GM19043 (cell line): ENCODE measurements around the gene MYH14.
"Not testable (repeated sequence)": the region's sequence is repeated elsewhere in the genome, so short reads cannot be mapped to it uniquely, and the experiment has no call there.

Experiments
- ATAC-seq: cut with Tn5 transposase; IDR thresholded peaks from one replicate; pipeline ENCODE4 v1.9.1; 2021; ENCODE audit warnings: low read depth; ENCODE audit not compliant: unreplicated experiment

The MYH14 gene

GRCh38 chr19:50223439-50223716 is 20.0 kb downstream of the MYH14 start:
- no peak for ATAC-seq

GRCh38 chr19:50224986-50225747 is 21.7 kb downstream of the MYH14 start:
- no peak for ATAC-seq

GRCh38 chr19:50226536-50226935 is 23.1 kb downstream of the MYH14 start:
- no peak for ATAC-seq

DNA sequence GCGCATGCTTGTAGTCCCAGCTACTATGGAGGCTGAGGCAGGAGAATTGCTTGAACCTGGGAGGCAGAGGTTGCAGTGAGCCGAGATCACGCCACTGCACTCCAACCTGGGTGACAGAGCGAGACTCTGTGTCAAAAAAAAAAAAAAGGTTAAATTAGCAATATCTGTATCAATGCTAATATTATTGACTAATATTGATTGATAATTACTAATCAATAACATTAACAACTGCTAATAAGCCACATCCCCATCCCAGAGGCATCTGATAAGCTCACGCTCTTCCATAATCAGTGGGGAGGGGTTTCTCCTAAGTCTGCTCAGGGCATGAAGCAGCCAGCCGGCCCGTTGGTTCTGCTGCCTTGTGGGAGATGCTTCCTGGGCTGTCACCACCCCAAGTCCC is 24.7 kb downstream of the MYH14 start:
- not testable (repeated sequence) for ATAC-seq

DNA sequence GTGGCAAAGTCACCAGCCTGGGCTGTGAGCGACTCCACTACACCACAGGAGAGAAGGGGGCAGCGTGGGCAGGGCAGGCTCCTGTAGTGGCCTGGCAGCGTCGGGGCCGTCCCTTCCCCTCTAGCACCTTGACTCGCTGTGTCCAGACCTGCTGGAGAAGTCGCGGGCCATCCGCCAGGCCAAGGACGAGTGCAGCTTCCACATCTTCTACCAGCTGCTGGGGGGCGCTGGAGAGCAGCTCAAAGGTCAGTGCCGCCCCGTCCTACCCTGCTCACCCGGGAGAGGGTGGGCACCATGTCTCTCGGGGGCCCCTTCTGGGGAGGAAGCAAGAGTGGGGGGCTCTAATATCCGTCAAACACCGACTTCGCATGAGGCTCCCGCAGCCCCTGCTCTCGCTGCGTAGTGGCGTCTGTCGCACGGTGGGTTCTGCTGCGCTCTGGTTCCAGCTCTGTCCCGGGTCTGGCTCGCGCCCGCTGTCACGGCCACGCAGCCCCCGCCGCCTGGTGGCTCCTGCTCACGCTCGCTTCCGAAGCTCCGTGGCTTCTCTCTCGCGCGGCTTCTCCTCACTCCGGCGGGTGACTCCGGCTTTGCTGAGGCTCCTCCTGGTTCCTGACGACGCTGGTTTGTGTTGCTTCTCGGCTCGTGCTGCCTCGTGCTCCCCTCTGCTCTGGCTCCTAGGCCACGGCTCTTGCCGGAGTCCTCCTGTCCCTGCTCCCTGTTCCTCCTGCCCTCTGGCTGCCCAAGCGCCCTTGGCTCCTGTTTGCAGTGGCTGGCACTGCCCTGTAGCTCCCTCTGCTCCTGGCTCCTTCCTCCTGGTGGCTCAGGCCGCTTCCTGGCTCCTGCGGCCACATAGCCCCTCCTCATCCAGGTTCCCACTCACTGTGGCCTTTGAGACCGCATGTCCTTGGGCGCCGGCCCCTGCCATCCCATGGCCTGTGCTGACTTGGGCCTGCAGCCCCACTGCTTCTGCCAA is 27.2 kb downstream of the MYH14 start:
- ATAC-seq = no peak

DNA sequence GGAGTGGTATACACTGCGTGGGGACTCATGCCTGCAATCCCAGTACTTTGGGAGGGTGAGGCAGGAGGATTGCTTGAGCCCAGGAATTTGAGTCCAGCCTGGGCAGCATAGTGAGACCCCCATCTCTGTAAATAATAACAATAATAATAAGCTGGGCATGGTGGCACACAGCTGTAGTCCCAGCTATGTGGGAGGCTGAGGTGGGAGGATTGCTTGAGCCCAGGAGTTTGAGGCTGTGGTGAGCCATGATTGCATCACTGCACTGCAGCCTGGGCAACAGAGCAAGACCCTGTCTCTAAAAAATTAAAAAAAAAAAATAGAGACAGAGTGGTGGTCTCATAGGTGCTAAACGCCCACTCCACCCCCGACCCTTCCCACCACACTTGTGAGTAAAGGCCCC is 28.0 kb downstream of the MYH14 start:
- not testable (repeated sequence) for ATAC-seq

DNA sequence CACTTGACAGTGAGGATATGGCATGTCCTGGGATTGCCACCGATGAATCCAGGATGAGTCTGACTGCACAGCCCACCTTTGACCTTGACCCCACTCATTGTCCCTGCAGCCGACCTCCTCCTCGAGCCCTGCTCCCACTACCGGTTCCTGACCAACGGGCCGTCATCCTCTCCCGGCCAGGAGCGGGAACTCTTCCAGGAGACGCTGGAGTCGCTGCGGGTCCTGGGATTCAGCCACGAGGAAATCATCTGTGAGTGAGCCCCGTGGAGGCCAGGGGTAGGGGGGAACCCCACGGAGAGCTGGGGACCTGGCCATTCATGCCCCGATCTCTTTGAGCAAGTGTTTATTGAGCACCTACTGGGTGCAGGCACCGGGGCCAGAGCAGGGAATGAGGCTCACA is 28.4 kb downstream of the MYH14 start:
- no peak for ATAC-seq

- no peak for ATAC-seq
These were observed 29.2 kb downstream of the MYH14 start for GRCh38 chr19:50232600-50232999.

- ATAC-seq = no peak
These were observed 30.0 kb downstream of the MYH14 start for GRCh38 chr19:50233308-50233910.

- not testable (repeated sequence) for ATAC-seq
These were observed 34.1 kb downstream of the MYH14 start for GRCh38 chr19:50237493-50237892.

DNA sequence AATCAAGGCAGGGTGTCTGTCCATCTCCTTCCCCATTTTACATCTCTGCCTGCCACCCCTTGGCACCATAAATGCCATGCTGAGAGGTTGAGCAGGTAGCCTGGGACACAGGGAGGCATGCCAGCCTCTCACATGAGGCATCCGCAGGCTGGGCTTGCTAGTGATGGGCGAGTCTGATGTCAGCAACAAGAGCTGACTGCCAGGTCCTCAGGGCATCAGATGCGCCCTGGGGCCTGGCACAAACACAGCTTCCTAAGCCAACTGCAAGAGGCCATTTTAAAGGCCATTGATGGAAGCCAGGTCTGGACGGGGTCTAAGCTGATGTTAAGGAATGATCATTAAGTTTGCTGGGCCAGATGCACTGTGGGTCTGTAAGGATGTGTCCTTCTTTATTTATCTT is 34.6 kb downstream of the MYH14 start:
- no peak for ATAC-seq

GRCh38 chr19:50239921-50240590 is 36.6 kb downstream of the MYH14 start:
- no peak for ATAC-seq

GRCh38 chr19:50242581-50242980 is 39.2 kb downstream of the MYH14 start:
- no peak for ATAC-seq

DNA sequence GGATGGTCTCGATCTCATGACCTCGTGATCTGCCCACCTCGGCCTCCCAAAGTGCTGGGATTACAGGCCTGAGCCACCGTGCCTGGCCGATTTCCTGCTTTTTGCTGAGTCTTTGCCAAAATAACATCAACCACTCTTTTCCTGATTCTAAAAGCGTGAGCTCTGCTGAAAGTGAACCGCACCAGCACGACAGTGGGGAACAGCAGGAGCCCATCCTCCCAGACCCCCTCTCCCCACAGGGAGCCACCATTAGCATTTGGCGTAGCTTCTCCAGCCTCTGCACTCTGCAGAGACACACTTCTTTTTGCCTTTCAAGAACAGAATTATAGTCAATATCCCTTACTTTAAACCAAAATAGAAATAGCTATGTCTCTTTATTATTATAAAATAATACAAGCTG is 41.3 kb downstream of the MYH14 start:
- ATAC-seq = no peak

- no peak for ATAC-seq
These were observed 45.0 kb downstream of the MYH14 start for GRCh38 chr19:50248413-50248812.

GRCh38 chr19:50248826-50249225 is 45.4 kb downstream of the MYH14 start:
- no peak for ATAC-seq

- ATAC-seq = no peak
These were observed 46.2 kb downstream of the MYH14 start for GRCh38 chr19:50249636-50250035.

- no peak for ATAC-seq
These were observed 47.2 kb downstream of the MYH14 start for GRCh38 chr19:50250450-50251136.

GRCh38 chr19:50252111-50252886 is 48.9 kb downstream of the MYH14 start:
- ATAC-seq = no peak

- ATAC-seq = no peak
These were observed 49.5 kb downstream of the MYH14 start for GRCh38 chr19:50252887-50253268.
